ENCODE measurements around the gene POU2F3. TPM values are rescaled to one million over a fixed set of nuclear protein-coding genes. Genes with fewer than 3 reads are reported as not detected.

POU2F3 gene
- polyA plus RNA-seq, 1 donor (not counting 4 experiments of a cell fraction or from before 2014, with no cell fraction given) = 0.96 TPM

DNA sequence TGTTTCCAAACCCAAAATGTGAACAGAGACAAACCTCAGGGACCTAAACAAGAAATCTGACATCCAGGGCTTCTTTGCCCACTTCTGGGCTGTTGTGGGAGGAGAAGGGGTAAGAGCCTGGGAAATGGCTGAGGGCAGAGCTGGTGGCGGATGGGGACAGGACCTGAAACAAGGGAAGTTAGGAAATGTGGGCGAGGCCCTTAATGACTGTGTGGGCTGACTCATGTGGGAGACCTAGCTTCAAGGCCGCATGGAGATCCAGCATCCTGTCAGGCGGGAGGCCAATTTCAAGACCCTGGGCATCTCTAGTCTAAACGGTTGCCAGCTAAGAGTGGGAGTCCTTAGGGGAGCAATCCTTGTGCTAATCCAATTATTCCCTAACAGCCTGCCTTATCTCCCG is 31.2 kb upstream of the POU2F3 start:
- Histone ChIP-seq H3K36me3 (ENCODE audit: control insufficient read depth in 2 of 2, extremely low read depth in 1 of 2, insufficient read depth in 2 of 2, low read length in 2 of 2) (no peaks in the 10 kb centered on the region), H4K20me1 (ENCODE audit: control insufficient read depth, extremely low read depth, insufficient read depth, low read length) (no peaks in the 10 kb centered on the region), H3K27ac (ENCODE audit: control insufficient read depth, insufficient read depth, low read length) (peak overlapping the region; percentile 10), H3K4me1 (ENCODE audit: control insufficient read depth, extremely low read depth, insufficient read depth, low read length) (peaks cover 36% of the 10 kb centered on the region), H2AFZ (ENCODE audit: control insufficient read depth, low read length) (peak overlapping the region; percentile 38), H3K27me3 (ENCODE audit: control insufficient read depth, extremely low read depth, insufficient read depth, low read length) (no peaks in the 10 kb centered on the region), H3K9me3 (ENCODE audit: control insufficient read depth, low read depth, low read length) (no peaks in the 10 kb centered on the region), H3K9me1 (ENCODE audit: control insufficient read depth, extremely low read depth, insufficient read depth, low read length) (no peaks in the 10 kb centered on the region), H3K4me2 (ENCODE audit: control insufficient read depth, extremely low read depth, insufficient read depth, low read depth, low read length) (peak overlapping the region; percentile 27), H3K4me3 (ENCODE audit: control insufficient read depth in 2 of 3, extremely low read depth in 1 of 3, insufficient read depth in 2 of 3, low read depth in 1 of 3, low read length in 3 of 3) (no peak overlapping the region), H3K9ac (ENCODE audit: control insufficient read depth, extremely low read depth, insufficient read depth, low read length) (no peak overlapping the region), H3K79me2 (ENCODE audit: control insufficient read depth, insufficient read depth, low read length) (no peaks in the 10 kb centered on the region)
- peak; percentile 78 for FAIRE-seq
- no peak for DNase-seq (ENCODE audit: low read depth, low spot score)
- dilution Hi-C loops (cut with MboI; ENCODE audit: extremely low pct_ligation_motif_present, low sequenced_read_pairs) = no loop called here
- TF ChIP-seq EZH2 (IDR thresholded peaks at IDR 0.05; ENCODE audit: low read length) = no peak
- TF ChIP-seq, protein P1, sequence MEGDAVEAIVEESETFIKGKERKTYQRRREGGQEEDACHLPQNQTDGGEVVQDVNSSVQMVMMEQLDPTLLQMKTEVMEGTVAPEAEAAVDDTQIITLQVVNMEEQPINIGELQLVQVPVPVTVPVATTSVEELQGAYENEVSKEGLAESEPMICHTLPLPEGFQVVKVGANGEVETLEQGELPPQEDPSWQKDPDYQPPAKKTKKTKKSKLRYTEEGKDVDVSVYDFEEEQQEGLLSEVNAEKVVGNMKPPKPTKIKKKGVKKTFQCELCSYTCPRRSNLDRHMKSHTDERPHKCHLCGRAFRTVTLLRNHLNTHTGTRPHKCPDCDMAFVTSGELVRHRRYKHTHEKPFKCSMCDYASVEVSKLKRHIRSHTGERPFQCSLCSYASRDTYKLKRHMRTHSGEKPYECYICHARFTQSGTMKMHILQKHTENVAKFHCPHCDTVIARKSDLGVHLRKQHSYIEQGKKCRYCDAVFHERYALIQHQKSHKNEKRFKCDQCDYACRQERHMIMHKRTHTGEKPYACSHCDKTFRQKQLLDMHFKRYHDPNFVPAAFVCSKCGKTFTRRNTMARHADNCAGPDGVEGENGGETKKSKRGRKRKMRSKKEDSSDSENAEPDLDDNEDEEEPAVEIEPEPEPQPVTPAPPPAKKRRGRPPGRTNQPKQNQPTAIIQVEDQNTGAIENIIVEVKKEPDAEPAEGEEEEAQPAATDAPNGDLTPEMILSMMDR (optimal IDR thresholded peaks at IDR 0.05 in 1 of 3, IDR thresholded peaks at IDR 0.05 in 1 of 3, conservative IDR thresholded peaks at IDR 0.05 in 1 of 3; ENCODE audit: extremely low read depth in 1 of 3, insufficient read depth in 2 of 3, low read length in 3 of 3) = no peak

DNA sequence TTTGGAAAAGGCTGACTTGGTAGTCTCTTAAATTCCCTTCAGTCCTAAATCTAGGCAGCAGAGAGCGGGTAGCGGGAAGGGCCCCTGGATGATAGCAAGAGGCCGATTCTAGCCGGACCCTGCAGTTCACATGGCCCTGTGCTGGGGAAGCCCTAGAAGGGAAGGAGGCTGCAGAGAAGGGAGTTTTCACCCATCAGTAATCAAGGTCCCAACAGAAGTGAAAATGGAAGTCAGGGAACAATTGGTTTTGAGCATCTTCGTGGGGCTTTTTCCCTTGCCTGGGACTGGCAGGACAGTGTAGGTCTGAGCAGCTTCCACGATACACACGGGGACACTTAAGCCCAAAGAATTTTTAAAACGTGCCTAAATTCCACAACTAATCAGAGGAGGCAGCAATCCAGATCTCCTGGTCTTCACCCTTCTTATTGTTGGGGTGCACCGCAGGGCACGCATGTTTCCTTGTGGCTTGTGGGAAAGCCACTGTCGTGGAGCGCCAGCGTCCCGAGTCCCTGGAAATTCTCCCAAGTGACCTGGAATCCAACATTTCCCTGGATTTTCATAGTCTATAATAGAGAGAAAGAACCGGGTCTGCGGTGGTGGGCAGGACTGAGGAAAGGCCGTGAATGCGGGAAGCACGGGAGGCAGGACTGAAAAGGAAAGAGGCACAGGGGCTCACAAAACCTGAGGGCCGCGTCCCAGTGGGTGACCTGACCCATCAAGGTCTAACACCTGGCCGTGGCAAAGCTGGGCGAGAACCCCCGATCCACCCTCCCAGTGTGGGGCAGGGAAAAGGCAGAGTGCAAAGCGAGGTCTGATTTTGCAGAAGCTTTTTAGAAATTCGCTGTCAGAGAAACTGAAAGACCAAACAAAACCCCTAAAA is 30.0 kb upstream of the POU2F3 start:
- Histone ChIP-seq H4K20me1 (ENCODE audit: control insufficient read depth, extremely low read depth, insufficient read depth, low read length) (no peaks in the 10 kb centered on the region), H3K79me2 (ENCODE audit: control insufficient read depth, insufficient read depth, low read length) (no peaks in the 10 kb centered on the region), H3K4me3 (ENCODE audit: control insufficient read depth in 2 of 3, extremely low read depth in 1 of 3, insufficient read depth in 2 of 3, low read depth in 1 of 3, low read length in 3 of 3) (peak overlapping the region; percentile 67 to 78 (median 73)), H3K4me2 (ENCODE audit: control insufficient read depth, extremely low read depth, insufficient read depth, low read depth, low read length) (peak overlapping the region; percentile 98), H3K9ac (ENCODE audit: control insufficient read depth, extremely low read depth, insufficient read depth, low read length) (peak overlapping the region; percentile 84), H2AFZ (ENCODE audit: control insufficient read depth, low read length) (peak overlapping the region; percentile 91), H3K36me3 (ENCODE audit: control insufficient read depth in 2 of 2, extremely low read depth in 1 of 2, insufficient read depth in 2 of 2, low read length in 2 of 2) (peaks cover 0 to 2% of the 10 kb centered on the region in 2 experiments), H3K27ac (ENCODE audit: control insufficient read depth, insufficient read depth, low read length) (peak overlapping the region; percentile 72), H3K27me3 (ENCODE audit: control insufficient read depth, extremely low read depth, insufficient read depth, low read length) (no peaks in the 10 kb centered on the region), H3K9me1 (ENCODE audit: control insufficient read depth, extremely low read depth, insufficient read depth, low read length) (no peaks in the 10 kb centered on the region), H3K9me3 (ENCODE audit: control insufficient read depth, low read depth, low read length) (no peaks in the 10 kb centered on the region), H3K4me1 (ENCODE audit: control insufficient read depth, extremely low read depth, insufficient read depth, low read length) (peaks cover 34% of the 10 kb centered on the region)
- FAIRE-seq (no peak), DNase-seq (ENCODE audit: low read depth, low spot score) (no peak)
- TF ChIP-seq, protein P1 (optimal IDR thresholded peaks at IDR 0.05 in 1 of 3, IDR thresholded peaks at IDR 0.05 in 1 of 3, conservative IDR thresholded peaks at IDR 0.05 in 1 of 3; ENCODE audit: extremely low read depth in 1 of 3, insufficient read depth in 2 of 3, low read length in 3 of 3) = no peak
- TF ChIP-seq EZH2 (IDR thresholded peaks at IDR 0.05; ENCODE audit: low read length) = no peak
- dilution Hi-C loops (cut with MboI; ENCODE audit: extremely low pct_ligation_motif_present, low sequenced_read_pairs) = no loop called here

Measured in keratinocyte (primary cell).